Uterus (tissue), 2 donors: ENCODE data around the gene NOS1.

ENCODE experiments used
- CTCF ChIP-seq, 4 experiments: fragments of 200-600 bp in 2 of 4; fragments of 450-650 bp in 2 of 4; sonication (generic) in 2 of 4; IDR thresholded peaks; one replicate each; pipeline ENCODE4 v1.5.1; 2016 to 2019; ENCODE audit warnings: antibody characterized with exemption in 4 of 4, mild to moderate bottlenecking in 2 of 4, moderate library complexity in 1 of 4
- POLR2A ChIP-seq, 2 donors: fragments of 450-650 bp; IDR thresholded peaks; one replicate each; pipeline ENCODE4 v1.6.1; 2016; ENCODE audit warnings: antibody characterized with exemption in 2 of 2, mild to moderate bottlenecking in 1 of 2, moderate library complexity in 1 of 2

- TF ChIP-seq POLR2A (IDR thresholded peaks at IDR 0.05) (no peak), CTCF (IDR thresholded peaks at IDR 0.05) (no peak)
These were observed 127.0 kb downstream of the NOS1 start for GRCh38 chr12:117234441-117234840.
